Right atrium auricular region (tissue), 2 donors: ENCODE data around the gene RGL3. TPM values are rescaled to one million over a fixed set of nuclear protein-coding genes. Genes with fewer than 3 reads are reported as not detected.

Experiments used
- DNase-seq: peaks from one replicate; pipeline ENCODE4 v3.0.0-alpha.2; 2019; ENCODE audit warnings: low spot score
- H3K27ac ChIP-seq, 2 donors: fragments of 200-600 bp; sonication (generic); 1 replicate in 1 of 2; 2 replicates in 1 of 2; pipeline ENCODE4 v1.5.1; 2016 to 2019
- H3K27me3 ChIP-seq, 2 donors: fragments of 200-600 bp; sonication (generic); one replicate each; pipeline versions ENCODE4 v1.5.1 to v1.6.0; 2017 to 2019
- H3K36me3 ChIP-seq: fragments of 200-600 bp; sonication (generic); one replicate; pipeline ENCODE4 v1.5.1; 2016
- H3K4me1 ChIP-seq, 2 donors: fragments of 200-600 bp; sonication (generic); one replicate each; pipeline versions ENCODE4 v1.5.1 to v1.6.0; 2017 to 2019
- H3K4me3 ChIP-seq, 2 donors: fragments of 200-600 bp; sonication (generic); 1 replicate in 1 of 2; 2 replicates in 1 of 2; pipeline ENCODE4 v1.5.1; 2017 to 2019; ENCODE audit warnings: mild to moderate bottlenecking in 1 of 2, moderate library complexity in 1 of 2
- H3K9me3 ChIP-seq, 2 donors: fragments of 200-600 bp; sonication (generic); one replicate each; pipeline ENCODE4 v1.5.1; 2019
- total RNA-seq, 2 donors: library from RNA; depleted of rRNA; stranded (reverse); fragments of >200 nt; gene quantifications; one replicate each; pipeline ENCODE4 v1.1.0, GENCODE V29; 2016
- TF ChIP-seq, protein P1 (sequence below), 2 donors: fragments of 200-600 bp; sonication (generic); IDR thresholded peaks; one replicate each; pipeline ENCODE4 v1.5.1; 2019; ENCODE audit warnings: antibody characterized with exemption in 2 of 2

RGL3 gene
- total RNA-seq, 2 donors from 2014 or later, result 7.4 to 8.4 TPM

DNA sequence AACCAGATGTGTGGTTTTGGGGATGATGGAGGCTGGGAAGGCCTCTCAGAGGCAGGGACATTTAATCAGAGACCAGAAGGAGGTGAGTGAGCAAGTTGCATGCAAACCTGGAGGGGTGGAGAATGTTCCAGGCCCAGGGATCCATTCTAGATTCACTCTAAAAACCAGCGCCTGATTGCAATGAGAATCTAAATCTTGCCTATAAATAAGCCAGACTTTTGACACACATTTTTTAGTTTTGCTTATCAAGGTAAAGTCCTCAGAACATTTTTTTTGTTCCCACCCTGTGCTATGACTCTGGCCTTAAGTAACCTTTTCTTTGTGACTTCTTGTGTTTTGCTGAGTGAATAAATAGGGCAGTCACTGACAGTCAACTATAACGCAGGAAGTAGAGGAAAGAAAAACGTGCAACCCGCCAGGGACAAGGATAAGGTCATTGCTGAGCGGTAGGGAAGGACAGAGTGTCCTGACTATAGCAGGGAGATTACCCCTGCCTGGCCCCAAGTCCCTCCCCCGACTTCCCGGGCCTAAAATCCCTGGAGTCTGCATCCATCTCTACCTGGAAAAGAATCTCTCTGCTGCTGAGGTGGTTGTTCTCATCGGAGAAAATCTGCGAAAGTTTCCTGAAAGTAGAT lies 14.4 kb downstream of the RGL3 start:
- Histone ChIP-seq H3K4me3 (no peak overlapping the region), H3K27ac (no peak overlapping the region)

DNA sequence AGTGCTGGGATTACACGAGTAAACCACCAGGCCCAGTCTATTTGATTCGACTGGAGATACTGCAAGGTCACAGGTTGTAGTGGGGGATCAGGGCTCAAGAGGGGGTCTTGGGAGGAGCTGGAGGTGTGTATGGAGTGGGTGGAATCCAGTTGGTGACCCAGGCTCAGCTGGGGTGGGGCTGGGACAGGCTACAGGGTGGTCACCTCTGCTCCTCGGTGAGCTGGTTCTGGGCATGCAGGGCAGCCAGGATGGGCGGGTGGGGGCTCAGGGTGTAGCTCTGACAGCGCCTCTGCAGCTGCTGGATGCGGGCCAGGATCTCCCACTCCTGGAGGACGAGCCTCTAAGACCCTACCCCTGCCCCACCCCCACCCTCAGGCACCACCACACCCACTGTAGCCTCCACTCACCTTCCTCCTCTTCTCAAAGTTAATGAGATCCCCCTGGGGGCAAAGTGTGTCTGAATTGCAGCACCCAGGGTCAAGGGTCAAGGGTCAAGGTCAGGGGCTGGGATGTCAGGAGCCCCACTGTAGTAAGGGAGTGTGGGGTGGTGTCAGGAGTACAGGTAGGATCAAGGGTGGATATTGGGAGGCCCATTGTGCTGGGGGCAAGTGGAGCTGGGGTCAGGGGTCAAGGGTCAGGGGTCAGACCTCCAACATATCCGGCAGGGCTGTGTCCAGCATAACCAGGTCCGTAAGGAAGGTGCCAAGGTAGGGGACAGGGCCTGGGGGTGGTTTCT lies 17.1 kb downstream of the RGL3 start:
- H3K36me3 ChIP-seq, result no peaks in the 10 kb centered on the region
- DNase-seq, result no peak
- TF ChIP-seq, protein P1, sequence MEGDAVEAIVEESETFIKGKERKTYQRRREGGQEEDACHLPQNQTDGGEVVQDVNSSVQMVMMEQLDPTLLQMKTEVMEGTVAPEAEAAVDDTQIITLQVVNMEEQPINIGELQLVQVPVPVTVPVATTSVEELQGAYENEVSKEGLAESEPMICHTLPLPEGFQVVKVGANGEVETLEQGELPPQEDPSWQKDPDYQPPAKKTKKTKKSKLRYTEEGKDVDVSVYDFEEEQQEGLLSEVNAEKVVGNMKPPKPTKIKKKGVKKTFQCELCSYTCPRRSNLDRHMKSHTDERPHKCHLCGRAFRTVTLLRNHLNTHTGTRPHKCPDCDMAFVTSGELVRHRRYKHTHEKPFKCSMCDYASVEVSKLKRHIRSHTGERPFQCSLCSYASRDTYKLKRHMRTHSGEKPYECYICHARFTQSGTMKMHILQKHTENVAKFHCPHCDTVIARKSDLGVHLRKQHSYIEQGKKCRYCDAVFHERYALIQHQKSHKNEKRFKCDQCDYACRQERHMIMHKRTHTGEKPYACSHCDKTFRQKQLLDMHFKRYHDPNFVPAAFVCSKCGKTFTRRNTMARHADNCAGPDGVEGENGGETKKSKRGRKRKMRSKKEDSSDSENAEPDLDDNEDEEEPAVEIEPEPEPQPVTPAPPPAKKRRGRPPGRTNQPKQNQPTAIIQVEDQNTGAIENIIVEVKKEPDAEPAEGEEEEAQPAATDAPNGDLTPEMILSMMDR (IDR thresholded peaks at IDR 0.05), result no peak

More for the DNA sequence above, 14.4 kb downstream of the RGL3 start:
- Histone ChIP-seq H3K36me3 (no peaks in the 10 kb centered on the region), H3K9me3 (no peaks in the 10 kb centered on the region), H3K27me3 (no peaks in the 10 kb centered on the region), H3K4me1 (peaks cover 0 to 8% of the 10 kb centered on the region in 2 donors)
- DNase-seq, result no peak
- TF ChIP-seq, protein P1 (IDR thresholded peaks at IDR 0.05), result no peak

DNA sequence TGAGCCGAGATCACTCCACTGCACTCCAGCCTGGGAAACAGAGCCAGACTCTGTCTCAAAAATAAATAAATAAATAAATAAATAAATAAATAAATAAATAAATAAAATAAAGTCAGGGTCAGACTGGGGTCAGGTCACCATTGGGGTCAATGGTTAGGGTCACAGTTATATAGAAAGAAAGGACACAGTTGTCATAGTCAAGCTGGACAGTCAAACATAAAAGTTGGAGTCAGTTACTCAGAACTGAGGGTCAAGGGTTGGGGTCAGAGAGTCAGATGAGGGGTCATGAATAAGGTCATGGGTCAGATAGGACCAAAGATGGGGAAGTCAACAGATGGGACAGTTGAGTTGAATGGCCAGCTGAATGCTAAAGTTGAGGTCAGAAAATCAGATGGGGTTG lies 18.3 kb downstream of the RGL3 start:
- H3K9me3 ChIP-seq, result no peaks in the 10 kb centered on the region
- no peaks in the 10 kb centered on the region for H3K4me1 ChIP-seq
- TF ChIP-seq, protein P1 (IDR thresholded peaks at IDR 0.05), result no peak
- H3K27me3 ChIP-seq, result no peaks in the 10 kb centered on the region
- DNase-seq, result no peak
- no peaks in the 10 kb centered on the region for H3K36me3 ChIP-seq
- no peak overlapping the region for H3K27ac ChIP-seq
- no peak overlapping the region for H3K4me3 ChIP-seq

More for the DNA sequence above, 17.1 kb downstream of the RGL3 start:
- Histone ChIP-seq H3K9me3 (no peaks in the 10 kb centered on the region), H3K4me3 (no peak overlapping the region), H3K27me3 (no peaks in the 10 kb centered on the region), H3K4me1 (peaks cover 0 to 8% of the 10 kb centered on the region in 2 donors), H3K27ac (no peak overlapping the region)

DNA sequence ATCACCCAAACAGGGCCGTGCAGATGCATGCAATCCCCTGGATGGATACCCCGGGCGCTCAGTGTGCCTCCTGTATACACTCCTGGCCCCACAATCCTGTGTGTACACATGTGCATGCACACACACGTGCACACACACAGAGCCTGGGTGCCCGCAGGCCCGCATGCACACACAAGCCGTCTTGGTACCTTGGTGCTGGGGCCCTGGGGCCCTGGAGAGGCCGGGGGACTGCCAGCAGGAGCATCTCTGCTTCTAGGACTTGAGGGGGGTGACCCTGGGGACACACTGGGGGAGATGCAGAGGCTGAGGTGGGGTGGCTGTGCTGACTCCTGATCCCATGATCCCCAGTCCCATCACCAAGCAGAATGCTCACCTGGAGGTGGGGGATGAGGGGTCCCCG lies 19.4 kb downstream of the RGL3 start:
- H3K27ac ChIP-seq, result no peak overlapping the region
- no peak overlapping the region for H3K4me3 ChIP-seq
- H3K27me3 ChIP-seq, result no peaks in the 10 kb centered on the region
- no peaks in the 10 kb centered on the region for H3K36me3 ChIP-seq
- H3K9me3 ChIP-seq, result no peaks in the 10 kb centered on the region
- DNase-seq, result no peak
- no peaks in the 10 kb centered on the region for H3K4me1 ChIP-seq
- TF ChIP-seq, protein P1 (IDR thresholded peaks at IDR 0.05), result no peak

DNA sequence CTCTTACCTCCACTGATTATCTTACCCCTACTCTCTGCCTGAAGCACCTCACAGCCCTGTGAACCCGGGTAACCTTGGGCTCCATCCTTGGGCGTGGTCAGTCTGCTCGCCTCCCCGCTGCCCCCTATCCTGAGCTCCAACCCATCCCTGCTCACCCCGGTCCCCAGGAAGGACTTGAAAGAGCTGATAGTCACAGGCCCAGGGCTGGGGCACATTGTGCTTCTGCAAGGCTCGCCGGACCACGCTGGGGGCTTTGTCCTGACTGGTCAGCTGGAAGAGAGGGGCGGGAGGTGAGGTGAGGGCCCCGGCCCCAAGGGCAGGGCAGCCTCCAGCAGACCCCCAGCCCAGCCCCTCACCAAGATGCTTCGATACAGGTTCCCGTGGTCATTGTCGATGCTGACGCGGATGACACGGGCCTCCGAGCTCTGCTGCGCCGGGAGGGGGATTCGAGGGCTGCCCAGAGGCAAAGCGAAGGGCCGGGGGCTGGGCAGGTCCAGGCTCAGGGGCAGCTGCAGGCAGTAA lies 22.0 kb downstream of the RGL3 start:
- H3K27ac ChIP-seq, result no peak overlapping the region
- no peaks in the 10 kb centered on the region for H3K9me3 ChIP-seq
- TF ChIP-seq, protein P1 (IDR thresholded peaks at IDR 0.05), result no peak
- H3K36me3 ChIP-seq, result no peaks in the 10 kb centered on the region
- no peak overlapping the region for H3K4me3 ChIP-seq
- H3K27me3 ChIP-seq, result no peaks in the 10 kb centered on the region
- DNase-seq, result no peak
- no peaks in the 10 kb centered on the region for H3K4me1 ChIP-seq
